Liver (tissue), 3 donors: Measurements from ENCODE around the gene TOMM5.

Experiments used
- ATF3 ChIP-seq: IDR thresholded peaks from 2 replicates; pipeline ENCODE4 v1.6.1; 2016; ENCODE audit warnings: antibody characterized with exemption
- CTCF ChIP-seq: fragments of 150-350 bp; IDR thresholded peaks from 2 replicates; pipeline ENCODE4 v1.5.1; 2017; ENCODE audit warnings: improper control_type of control experiment, low read depth, low read length; ENCODE audit not compliant: missing input control
- EGR1 ChIP-seq, 2 donors: IDR thresholded peaks; 2 replicates each; pipeline ENCODE4 v1.6.1; 2016 to 2018; ENCODE audit warnings: antibody characterized with exemption in 2 of 2, low read depth in 2 of 2
- GABPA ChIP-seq, 2 donors: IDR thresholded peaks in 1 of 2; conservative IDR thresholded peaks in 1 of 2; 2 replicates each; pipeline ENCODE4 v1.6.1; 2016; ENCODE audit warnings: antibody characterized with exemption in 2 of 2, mild to moderate bottlenecking in 1 of 2, moderate library complexity in 1 of 2
- HNF4G ChIP-seq: IDR thresholded peaks from 2 replicates; pipeline ENCODE4 v1.6.1; 2016; ENCODE audit warnings: antibody characterized with exemption
- JUND ChIP-seq, 2 donors: IDR thresholded peaks; 2 replicates each; pipeline ENCODE4 v1.6.1; 2016; ENCODE audit warnings: antibody characterized with exemption in 2 of 2
- MAX ChIP-seq: IDR thresholded peaks from 2 replicates; pipeline ENCODE4 v1.6.1; 2016; ENCODE audit warnings: antibody characterized with exemption
- RAD21 ChIP-seq, 2 donors: IDR thresholded peaks; 2 replicates each; pipeline ENCODE4 v1.6.1; 2016; ENCODE audit warnings: antibody characterized with exemption in 2 of 2, mild to moderate bottlenecking in 2 of 2
- REST ChIP-seq: IDR thresholded peaks from 2 replicates; pipeline ENCODE4 v1.6.1; 2016; ENCODE audit warnings: antibody characterized with exemption, mild to moderate bottlenecking
- SP1 ChIP-seq: IDR thresholded peaks from 2 replicates; pipeline ENCODE4 v1.6.1; 2018; ENCODE audit warnings: antibody characterized with exemption, mild to moderate bottlenecking
- TAF1 ChIP-seq: conservative IDR thresholded peaks from 2 replicates; pipeline ENCODE4 v1.6.1; 2016; ENCODE audit warnings: antibody characterized with exemption, mild to moderate bottlenecking
- YY1 ChIP-seq: IDR thresholded peaks from 2 replicates; pipeline ENCODE4 v1.6.1; 2016; ENCODE audit warnings: antibody characterized with exemption, mild to moderate bottlenecking
- ZBTB33 ChIP-seq: IDR thresholded peaks from 2 replicates; pipeline ENCODE4 v1.6.1; 2016; ENCODE audit warnings: antibody characterized with exemption
- donor health status: healthy.
- donor health status: healthy.

GRCh38 chr9:37550781-37551180 lies 41.6 kb downstream of the TOMM5 start:
- no peak for TF ChIP-seq MAX
- TF ChIP-seq CTCF: no peak
- no peak for TF ChIP-seq RAD21 (IDR thresholded peaks at IDR 0.05)
- TF ChIP-seq JUND (IDR thresholded peaks at IDR 0.05): no peak
- TF ChIP-seq REST: no peak
- TF ChIP-seq ATF3: no peak
- TF ChIP-seq SP1: no peak
- TF ChIP-seq ZBTB33: no peak
- TF ChIP-seq EGR1 (IDR thresholded peaks at IDR 0.05; ENCODE audit: low read depth in 2 of 2): no peak
- TF ChIP-seq YY1: no peak
- TF ChIP-seq TAF1: no peak
- no peak for TF ChIP-seq GABPA (IDR thresholded peaks at IDR 0.05 in 1 of 2, conservative IDR thresholded peaks at IDR 0.05 in 1 of 2)
- no peak for TF ChIP-seq HNF4G
